ENCODE results near the gene TSPAN11.

Gene TSPAN11

DNA sequence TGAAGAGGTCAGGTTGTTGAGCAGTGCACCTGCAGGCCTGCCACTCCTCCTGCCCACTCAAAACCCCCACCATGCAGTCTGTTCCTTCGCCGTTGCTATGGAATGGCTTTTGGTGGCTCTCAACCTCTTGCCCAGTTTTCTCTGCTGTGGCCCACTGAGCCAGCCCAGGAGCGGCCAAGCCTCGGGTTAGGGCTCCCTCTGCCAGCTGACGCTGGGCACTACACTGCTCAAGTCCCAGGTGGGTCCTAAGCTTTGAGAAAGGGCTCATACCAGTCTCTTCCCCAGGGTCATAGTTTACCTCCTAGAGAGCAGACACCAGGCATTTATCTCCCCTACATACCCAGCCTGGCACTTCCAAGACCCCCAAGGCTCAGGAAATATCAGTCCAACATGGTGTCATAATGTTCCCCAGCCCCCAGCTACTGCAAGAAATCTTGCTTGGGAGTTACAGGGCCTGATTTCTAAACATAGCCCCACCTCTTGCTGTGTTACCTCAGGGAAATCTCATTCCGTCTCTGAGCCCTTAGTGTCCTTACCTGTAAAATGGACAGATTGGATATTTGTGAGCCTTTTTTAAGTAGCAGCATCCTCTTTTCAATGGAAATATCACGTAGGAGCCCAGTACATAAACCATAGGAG is 59.4 kb downstream of the TSPAN11 start:
- peak; percentile 72 for DNase-seq (ENCODE audit: extremely low spot score)
- CTCF ChIA-PET: interaction anchor here (0.5 to 2.7 kb wide), 5 partner anchors 10 to 657 kb away, joined by 3 to 15 read pairs (median 5); no protein-coding TSS in a partner anchor
- POLR2A ChIA-PET: interaction anchor here (0.7 kb wide), 1 partner anchor 60 kb away, joined by 3 read pairs; the partner anchor contains the start of gene TSPAN11
- TF ChIP-seq FOXM1 (IDR thresholded peaks at IDR 0.05; ENCODE audit: borderline replicate concordance) (no peak), SUZ12 (IDR thresholded peaks at IDR 0.05) (no peak), L3MBTL2 (conservative IDR thresholded peaks at IDR 0.05) (no peak), ARNT (IDR thresholded peaks at IDR 0.05) (no peak), FOXK2 (IDR thresholded peaks at IDR 0.05) (no peak), LEF1 (IDR thresholded peaks at IDR 0.05; ENCODE audit: borderline replicate concordance) (no peak), TARDBP (IDR thresholded peaks at IDR 0.05) (no peak), ELF4 (IDR thresholded peaks at IDR 0.05) (no peak), FOXA1 (IDR thresholded peaks at IDR 0.05) (no peak), CTBP1 (IDR thresholded peaks at IDR 0.05; ENCODE audit: borderline replicate concordance) (no peak), HDGF (IDR thresholded peaks at IDR 0.05; ENCODE audit: borderline replicate concordance) (no peak), BHLHE40 (IDR thresholded peaks at IDR 0.05; ENCODE audit: borderline replicate concordance) (no peak), ZNF384 (IDR thresholded peaks at IDR 0.05) (no peak), NFRKB (IDR thresholded peaks at IDR 0.05) (no peak), SP1 (IDR thresholded peaks at IDR 0.05) (no peak)
- TF ChIP-seq, protein P1, sequence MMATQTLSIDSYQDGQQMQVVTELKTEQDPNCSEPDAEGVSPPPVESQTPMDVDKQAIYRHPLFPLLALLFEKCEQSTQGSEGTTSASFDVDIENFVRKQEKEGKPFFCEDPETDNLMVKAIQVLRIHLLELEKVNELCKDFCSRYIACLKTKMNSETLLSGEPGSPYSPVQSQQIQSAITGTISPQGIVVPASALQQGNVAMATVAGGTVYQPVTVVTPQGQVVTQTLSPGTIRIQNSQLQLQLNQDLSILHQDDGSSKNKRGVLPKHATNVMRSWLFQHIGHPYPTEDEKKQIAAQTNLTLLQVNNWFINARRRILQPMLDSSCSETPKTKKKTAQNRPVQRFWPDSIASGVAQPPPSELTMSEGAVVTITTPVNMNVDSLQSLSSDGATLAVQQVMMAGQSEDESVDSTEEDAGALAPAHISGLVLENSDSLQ (IDR thresholded peaks at IDR 0.05): no peak

DNA sequence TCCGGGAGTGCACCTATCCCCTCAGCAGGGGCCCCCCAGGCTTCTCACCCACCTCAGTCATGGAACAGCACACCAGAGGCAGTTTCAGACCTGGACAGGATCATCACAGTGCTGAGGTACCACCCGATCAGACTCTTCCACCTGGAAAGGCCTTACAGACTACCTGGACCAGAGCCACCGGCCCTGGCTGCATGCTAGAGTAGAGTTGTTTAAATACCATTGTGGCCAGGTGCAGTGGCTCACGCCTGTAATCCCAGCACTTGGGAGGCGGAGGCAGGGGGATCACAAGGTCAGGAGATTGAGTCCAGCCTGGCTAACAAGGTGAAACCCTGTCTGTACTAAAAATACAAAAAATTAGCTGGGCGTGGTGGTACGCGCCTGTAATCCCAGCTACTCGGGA is 61.5 kb downstream of the TSPAN11 start:
- ChIA-PET POLR2A (no interaction called here), CTCF (no interaction called here)
- no peak for DNase-seq (ENCODE audit: extremely low spot score)
- TF ChIP-seq ZNF384 (IDR thresholded peaks at IDR 0.05): no peak
- no peak for TF ChIP-seq FOXK2 (IDR thresholded peaks at IDR 0.05)
- no peak for TF ChIP-seq SUZ12 (IDR thresholded peaks at IDR 0.05)
- no peak for TF ChIP-seq TARDBP (IDR thresholded peaks at IDR 0.05)
- TF ChIP-seq FOXA1 (IDR thresholded peaks at IDR 0.05): no peak
- no peak for TF ChIP-seq HDGF (IDR thresholded peaks at IDR 0.05; ENCODE audit: borderline replicate concordance)
- TF ChIP-seq FOXM1 (IDR thresholded peaks at IDR 0.05; ENCODE audit: borderline replicate concordance): no peak
- TF ChIP-seq, protein P1 (IDR thresholded peaks at IDR 0.05): no peak
- TF ChIP-seq ELF4 (IDR thresholded peaks at IDR 0.05): no peak
- TF ChIP-seq BHLHE40 (IDR thresholded peaks at IDR 0.05; ENCODE audit: borderline replicate concordance): no peak
- TF ChIP-seq LEF1 (IDR thresholded peaks at IDR 0.05; ENCODE audit: borderline replicate concordance): no peak

DNA sequence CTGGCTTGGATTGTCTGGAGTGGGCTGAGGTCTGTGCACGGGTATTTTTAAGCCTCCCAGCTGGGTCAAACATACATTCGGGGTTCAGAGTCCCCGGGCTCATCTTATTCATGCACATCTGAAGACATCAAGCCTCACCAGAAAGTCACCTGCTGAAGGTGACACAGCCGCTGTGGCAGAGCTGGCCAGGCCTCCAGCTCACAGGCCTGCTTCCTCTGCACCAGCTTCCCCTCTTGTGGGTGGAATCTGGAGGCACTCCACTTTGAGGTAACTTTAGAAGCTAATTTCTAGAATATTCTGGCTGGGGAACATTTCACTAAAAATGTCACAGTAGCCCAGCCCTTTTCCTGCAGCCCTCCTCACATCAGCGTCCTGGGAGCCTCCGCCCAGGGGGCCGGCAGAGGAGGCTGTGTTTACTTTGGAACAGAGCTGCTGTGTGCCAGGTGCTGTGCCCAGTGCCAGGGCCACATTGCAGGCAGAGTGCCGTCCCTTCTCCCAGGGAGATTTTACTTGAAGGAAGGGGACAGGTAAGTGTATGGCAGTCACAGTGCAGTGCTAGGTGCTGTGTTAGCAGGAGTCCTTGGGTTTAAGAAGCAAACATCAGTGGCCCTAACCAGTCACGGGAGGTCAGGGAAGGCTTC is 62.2 kb downstream of the TSPAN11 start:
- ChIA-PET POLR2A (no interaction called here), CTCF (interaction anchor here (0.6 to 1.2 kb wide), 3 partner anchors 15 to 137 kb away, joined by 3 read pairs; no protein-coding TSS in a partner anchor)
- TF ChIP-seq SUZ12 (IDR thresholded peaks at IDR 0.05): no peak
- TF ChIP-seq ZNF384 (IDR thresholded peaks at IDR 0.05): no peak
- no peak for TF ChIP-seq HDGF (IDR thresholded peaks at IDR 0.05; ENCODE audit: borderline replicate concordance)
- TF ChIP-seq ELF4 (IDR thresholded peaks at IDR 0.05): no peak
- no peak for TF ChIP-seq SP1 (IDR thresholded peaks at IDR 0.05)
- no peak for TF ChIP-seq FOXA1 (IDR thresholded peaks at IDR 0.05)
- TF ChIP-seq ARNT (IDR thresholded peaks at IDR 0.05): no peak
- TF ChIP-seq CTBP1 (IDR thresholded peaks at IDR 0.05; ENCODE audit: borderline replicate concordance): no peak
- no peak for TF ChIP-seq BHLHE40 (IDR thresholded peaks at IDR 0.05; ENCODE audit: borderline replicate concordance)
- no peak for TF ChIP-seq FOXM1 (IDR thresholded peaks at IDR 0.05; ENCODE audit: borderline replicate concordance)
- no peak for TF ChIP-seq LEF1 (IDR thresholded peaks at IDR 0.05; ENCODE audit: borderline replicate concordance)
- no peak for TF ChIP-seq TARDBP (IDR thresholded peaks at IDR 0.05)
- no peak for TF ChIP-seq L3MBTL2 (conservative IDR thresholded peaks at IDR 0.05)
- TF ChIP-seq, protein P1 (IDR thresholded peaks at IDR 0.05): no peak
- no peak for TF ChIP-seq NFRKB (IDR thresholded peaks at IDR 0.05)
- TF ChIP-seq FOXK2 (IDR thresholded peaks at IDR 0.05): no peak
- DNase-seq (ENCODE audit: extremely low spot score): no peak

DNA sequence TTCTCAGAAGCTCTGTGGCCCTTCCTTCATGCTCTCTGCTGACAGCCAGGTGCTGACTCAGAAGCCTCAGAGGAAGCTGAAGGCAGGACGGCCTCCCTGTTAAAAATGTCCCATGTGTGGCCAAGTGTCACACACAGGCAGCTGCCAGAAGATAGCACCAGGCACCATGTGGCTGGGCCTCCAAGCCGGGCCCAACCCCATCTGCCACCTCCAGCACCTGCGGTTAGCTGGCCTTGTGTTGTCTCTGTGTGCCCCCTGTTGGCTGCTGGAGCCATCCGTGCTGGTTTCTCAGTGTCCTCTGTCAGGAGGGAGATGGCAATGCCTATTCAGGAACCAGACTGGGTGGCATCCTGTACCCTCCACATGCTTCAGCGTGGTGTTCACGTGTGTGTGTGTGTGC is 63.2 kb downstream of the TSPAN11 start:
- no peak for TF ChIP-seq LEF1 (IDR thresholded peaks at IDR 0.05; ENCODE audit: borderline replicate concordance)
- no peak for TF ChIP-seq ELF4 (IDR thresholded peaks at IDR 0.05)
- no peak for TF ChIP-seq L3MBTL2 (conservative IDR thresholded peaks at IDR 0.05)
- no peak for TF ChIP-seq FOXA1 (IDR thresholded peaks at IDR 0.05)
- CTCF ChIA-PET: interaction anchor here (1.1 to 1.2 kb wide), 2 partner anchors 17 to 138 kb away, joined by 3 read pairs; no protein-coding TSS in a partner anchor
- peak; percentile 40 for DNase-seq (ENCODE audit: extremely low spot score)
- POLR2A ChIA-PET: no interaction called here

DNA sequence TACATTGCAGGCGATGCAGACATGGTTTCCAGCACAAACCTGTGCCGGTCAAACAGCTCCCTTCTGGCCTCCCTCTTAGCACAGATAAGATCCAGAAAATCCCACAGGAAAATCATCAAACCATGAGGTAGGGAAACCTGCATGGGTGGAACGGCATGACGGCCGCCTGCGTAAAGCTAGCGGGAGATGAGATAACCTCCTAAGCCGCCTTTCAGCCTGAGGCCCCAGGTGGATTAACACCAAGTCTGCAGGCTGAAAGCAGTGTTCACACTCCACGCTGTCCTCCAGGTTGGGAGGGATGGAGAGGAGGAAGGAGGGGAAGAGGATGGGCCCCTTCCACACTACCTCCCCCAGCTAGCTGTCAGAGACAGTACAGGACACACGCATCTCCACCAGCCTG is 63.8 kb downstream of the TSPAN11 start:
- CTCF ChIA-PET: interaction anchor here (0.5 kb wide), 1 partner anchor 847 kb away, joined by 3 read pairs; no protein-coding TSS in a partner anchor
- POLR2A ChIA-PET: no interaction called here
- TF ChIP-seq TARDBP (IDR thresholded peaks at IDR 0.05): no peak
- no peak for TF ChIP-seq L3MBTL2 (conservative IDR thresholded peaks at IDR 0.05)
- TF ChIP-seq FOXK2 (IDR thresholded peaks at IDR 0.05): no peak
- no peak for TF ChIP-seq CTBP1 (IDR thresholded peaks at IDR 0.05; ENCODE audit: borderline replicate concordance)
- TF ChIP-seq ZNF384 (IDR thresholded peaks at IDR 0.05): no peak
- no peak for TF ChIP-seq FOXM1 (IDR thresholded peaks at IDR 0.05; ENCODE audit: borderline replicate concordance)
- no peak for TF ChIP-seq BHLHE40 (IDR thresholded peaks at IDR 0.05; ENCODE audit: borderline replicate concordance)
- no peak for TF ChIP-seq NFRKB (IDR thresholded peaks at IDR 0.05)
- no peak for DNase-seq (ENCODE audit: extremely low spot score)

Data from HEK293T (cell line).